Measurements from ENCODE around the gene ALDH7A1.

- no peak for TF ChIP-seq SIN3A (IDR thresholded peaks at IDR 0.05; ENCODE audit: borderline replicate concordance, insufficient read depth, low read length)
- TF ChIP-seq, protein P1, sequence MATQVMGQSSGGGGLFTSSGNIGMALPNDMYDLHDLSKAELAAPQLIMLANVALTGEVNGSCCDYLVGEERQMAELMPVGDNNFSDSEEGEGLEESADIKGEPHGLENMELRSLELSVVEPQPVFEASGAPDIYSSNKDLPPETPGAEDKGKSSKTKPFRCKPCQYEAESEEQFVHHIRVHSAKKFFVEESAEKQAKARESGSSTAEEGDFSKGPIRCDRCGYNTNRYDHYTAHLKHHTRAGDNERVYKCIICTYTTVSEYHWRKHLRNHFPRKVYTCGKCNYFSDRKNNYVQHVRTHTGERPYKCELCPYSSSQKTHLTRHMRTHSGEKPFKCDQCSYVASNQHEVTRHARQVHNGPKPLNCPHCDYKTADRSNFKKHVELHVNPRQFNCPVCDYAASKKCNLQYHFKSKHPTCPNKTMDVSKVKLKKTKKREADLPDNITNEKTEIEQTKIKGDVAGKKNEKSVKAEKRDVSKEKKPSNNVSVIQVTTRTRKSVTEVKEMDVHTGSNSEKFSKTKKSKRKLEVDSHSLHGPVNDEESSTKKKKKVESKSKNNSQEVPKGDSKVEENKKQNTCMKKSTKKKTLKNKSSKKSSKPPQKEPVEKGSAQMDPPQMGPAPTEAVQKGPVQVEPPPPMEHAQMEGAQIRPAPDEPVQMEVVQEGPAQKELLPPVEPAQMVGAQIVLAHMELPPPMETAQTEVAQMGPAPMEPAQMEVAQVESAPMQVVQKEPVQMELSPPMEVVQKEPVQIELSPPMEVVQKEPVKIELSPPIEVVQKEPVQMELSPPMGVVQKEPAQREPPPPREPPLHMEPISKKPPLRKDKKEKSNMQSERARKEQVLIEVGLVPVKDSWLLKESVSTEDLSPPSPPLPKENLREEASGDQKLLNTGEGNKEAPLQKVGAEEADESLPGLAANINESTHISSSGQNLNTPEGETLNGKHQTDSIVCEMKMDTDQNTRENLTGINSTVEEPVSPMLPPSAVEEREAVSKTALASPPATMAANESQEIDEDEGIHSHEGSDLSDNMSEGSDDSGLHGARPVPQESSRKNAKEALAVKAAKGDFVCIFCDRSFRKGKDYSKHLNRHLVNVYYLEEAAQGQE (IDR thresholded peaks at IDR 0.05; ENCODE audit: insufficient read depth in 1 of 2, low read depth in 2 of 2, low read length in 2 of 2) = no peak
Measured at GRCh38 chr5:126589536-126590297, 5.3 kb downstream of the ALDH7A1 start.

All from PFSK-1 (cell line).